H4 (cell line): Measurements from ENCODE around the gene HBG1. TPM values are rescaled to one million over a fixed set of nuclear protein-coding genes. Genes with fewer than 3 reads are reported as not detected.

ENCODE experiments used
- DNase-seq: peaks from one replicate; pipeline ENCODE4 v3.0.0-alpha.2; 2015; ENCODE audit warnings: low spot score
- total RNA-seq: library from RNA; depleted of rRNA; stranded (reverse); fragments of >200 nt; shearing (Covaris generic); gene quantifications from 2 replicates; pipeline ENCODE4 v1.2.3, GENCODE V29; 2014; rRNA removed

The HBG1 gene
- total RNA-seq, 1 experiment from 2014 or later = 2.1 TPM

DNA sequence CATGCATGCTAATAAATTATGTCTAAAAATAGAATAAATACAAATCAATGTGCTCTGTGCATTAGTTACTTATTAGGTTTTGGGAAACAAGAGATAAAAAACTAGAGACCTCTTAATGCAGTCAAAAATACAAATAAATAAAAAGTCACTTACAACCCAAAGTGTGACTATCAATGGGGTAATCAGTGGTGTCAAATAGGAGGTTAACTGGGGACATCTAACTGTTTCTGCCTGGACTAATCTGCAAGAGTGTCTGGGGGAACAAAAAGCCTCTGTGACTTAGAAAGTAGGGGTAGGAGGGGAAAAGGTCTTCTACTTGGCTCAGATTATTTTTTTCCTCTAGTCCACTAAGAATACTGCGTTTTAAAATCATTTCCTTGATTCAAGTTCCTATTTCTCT is 22.0 kb downstream of the HBG1 start:
- DNase-seq = no peak

DNA sequence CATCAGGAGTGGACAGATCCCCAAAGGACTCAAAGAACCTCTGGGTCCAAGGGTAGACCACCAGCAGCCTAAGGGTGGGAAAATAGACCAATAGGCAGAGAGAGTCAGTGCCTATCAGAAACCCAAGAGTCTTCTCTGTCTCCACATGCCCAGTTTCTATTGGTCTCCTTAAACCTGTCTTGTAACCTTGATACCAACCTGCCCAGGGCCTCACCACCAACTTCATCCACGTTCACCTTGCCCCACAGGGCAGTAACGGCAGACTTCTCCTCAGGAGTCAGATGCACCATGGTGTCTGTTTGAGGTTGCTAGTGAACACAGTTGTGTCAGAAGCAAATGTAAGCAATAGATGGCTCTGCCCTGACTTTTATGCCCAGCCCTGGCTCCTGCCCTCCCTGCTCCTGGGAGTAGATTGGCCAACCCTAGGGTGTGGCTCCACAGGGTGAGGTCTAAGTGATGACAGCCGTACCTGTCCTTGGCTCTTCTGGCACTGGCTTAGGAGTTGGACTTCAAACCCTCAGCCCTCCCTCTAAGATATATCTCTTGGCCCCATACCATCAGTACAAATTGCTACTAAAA is 22.8 kb downstream of the HBG1 start, which contains the start of gene HBB:
TSS of gene HBB (minus strand) at position 340 of the 579 bp plus-strand sequence. CDS start at position 290, 50 bp downstream.
- DNase-seq = no peak

DNA sequence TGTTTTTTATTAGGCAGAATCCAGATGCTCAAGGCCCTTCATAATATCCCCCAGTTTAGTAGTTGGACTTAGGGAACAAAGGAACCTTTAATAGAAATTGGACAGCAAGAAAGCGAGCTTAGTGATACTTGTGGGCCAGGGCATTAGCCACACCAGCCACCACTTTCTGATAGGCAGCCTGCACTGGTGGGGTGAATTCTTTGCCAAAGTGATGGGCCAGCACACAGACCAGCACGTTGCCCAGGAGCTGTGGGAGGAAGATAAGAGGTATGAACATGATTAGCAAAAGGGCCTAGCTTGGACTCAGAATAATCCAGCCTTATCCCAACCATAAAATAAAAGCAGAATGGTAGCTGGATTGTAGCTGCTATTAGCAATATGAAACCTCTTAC is 24.2 kb downstream of the HBG1 start:
- no peak for DNase-seq

DNA sequence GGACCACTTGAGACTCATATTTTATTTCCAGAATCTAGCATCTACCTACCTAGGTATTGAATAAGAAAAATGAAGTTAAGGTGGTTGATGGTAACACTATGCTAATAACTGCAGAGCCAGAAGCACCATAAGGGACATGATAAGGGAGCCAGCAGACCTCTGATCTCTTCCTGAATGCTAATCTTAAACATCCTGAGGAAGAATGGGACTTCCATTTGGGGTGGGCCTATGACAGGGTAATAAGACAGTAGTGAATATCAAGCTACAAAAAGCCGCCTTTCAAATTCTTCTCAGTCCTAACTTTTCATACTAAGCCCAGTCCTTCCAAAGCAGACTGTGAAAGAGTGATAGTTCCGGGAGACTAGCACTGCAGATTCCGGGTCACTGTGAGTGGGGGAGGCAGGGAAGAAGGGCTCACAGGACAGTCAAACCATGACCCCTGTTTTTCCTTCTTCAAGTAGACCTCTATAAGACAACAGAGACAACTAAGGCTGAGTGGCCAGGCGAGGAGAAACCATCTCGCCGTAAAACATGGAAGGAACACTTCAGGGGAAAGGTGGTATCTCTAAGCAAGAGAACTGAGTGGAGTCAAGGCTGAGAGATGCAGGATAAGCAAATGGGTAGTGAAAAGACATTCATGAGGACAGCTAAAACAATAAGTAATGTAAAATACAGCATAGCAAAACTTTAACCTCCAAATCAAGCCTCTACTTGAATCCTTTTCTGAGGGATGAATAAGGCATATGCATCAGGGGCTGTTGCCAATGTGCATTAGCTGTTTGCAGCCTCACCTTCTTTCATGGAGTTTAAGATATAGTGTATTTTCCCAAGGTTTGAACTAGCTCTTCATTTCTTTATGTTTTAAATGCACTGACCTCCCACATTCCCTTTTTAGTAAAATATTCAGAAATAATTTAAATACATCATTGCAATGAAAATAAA is 24.8 kb downstream of the HBG1 start:
- no peak for DNase-seq

DNA sequence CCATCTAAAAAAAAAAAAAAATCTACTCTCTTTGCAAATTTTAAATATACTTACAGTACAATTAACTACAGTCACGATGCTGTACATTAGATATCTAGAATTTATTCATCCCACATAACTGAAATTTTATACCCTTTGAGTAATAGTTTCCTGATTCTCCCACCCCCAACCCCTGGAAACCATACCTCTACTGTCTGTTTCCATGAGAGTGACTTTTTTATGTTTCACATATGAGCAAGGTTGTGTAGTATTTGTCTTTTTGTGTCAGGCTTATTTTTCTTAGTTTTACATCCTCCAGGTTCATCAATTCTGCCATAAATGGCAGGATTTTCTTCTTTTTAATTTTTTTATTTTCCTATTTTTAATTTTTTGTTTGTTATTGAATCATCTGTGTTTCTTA is 26.0 kb downstream of the HBG1 start:
- DNase-seq = no peak

DNA sequence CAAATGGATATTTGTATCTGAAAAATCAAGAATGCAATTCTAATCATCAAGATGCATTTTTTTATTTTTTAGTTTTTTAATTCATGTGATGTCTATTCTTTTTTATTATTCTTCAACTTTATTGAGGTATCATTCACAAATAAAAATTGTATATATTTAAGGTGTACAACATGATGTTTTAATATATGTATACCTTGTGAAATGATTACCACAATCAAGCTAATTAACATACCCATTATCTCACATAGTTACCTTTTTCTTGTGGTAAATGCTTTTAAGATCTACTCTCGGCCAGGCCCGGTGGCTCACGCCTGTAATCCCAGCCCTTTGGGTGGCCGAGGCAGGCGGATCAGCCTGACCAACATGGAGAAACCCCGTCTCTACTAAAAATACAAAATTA is 26.5 kb downstream of the HBG1 start:
- no peak for DNase-seq

DNA sequence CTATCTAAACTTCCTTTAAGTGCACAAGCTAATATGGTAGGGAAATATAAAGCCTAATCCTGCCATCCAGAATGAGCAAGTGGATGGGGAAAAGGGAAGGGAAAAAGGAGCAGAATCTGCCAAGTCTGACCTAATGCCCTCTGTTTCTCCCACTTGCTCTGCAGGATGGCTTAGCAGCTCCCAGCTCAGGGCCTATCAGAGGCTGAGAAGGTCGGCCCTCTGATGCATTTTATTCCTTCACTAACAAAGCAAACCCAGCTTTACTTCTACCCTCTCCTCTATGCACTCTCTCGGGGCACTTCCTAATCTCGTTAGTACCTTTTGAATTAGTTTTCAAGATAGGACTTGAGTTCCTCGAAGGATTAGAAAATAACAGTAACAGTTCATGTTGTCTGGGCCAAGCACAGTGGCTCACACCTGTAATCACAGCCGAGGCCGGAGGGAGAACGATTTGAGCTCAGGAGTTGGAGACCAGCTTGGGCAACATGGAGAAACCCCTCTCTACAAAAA is 39.2 kb downstream of the HBG1 start:
- DNase-seq = no peak

DNA sequence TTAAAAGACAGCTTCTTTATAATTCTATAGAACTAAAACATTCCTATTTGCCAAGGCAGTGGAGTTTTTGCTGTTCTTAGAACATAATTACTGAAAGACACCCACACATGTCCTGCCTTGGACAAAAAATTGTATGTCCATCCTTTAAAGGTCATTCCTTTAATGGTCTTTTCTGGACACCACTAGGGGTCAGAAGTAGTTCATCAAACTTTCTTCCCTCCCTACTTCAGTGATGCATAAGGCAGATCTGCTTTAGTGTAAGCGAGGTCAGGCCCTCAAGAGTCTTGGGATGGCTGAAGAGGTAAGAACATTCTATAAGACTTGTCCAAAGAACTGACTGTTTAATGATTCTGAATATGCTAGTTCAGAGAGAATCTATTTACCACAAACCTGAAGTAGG is 44.9 kb downstream of the HBG1 start:
- peak; percentile 61 for DNase-seq

DNA sequence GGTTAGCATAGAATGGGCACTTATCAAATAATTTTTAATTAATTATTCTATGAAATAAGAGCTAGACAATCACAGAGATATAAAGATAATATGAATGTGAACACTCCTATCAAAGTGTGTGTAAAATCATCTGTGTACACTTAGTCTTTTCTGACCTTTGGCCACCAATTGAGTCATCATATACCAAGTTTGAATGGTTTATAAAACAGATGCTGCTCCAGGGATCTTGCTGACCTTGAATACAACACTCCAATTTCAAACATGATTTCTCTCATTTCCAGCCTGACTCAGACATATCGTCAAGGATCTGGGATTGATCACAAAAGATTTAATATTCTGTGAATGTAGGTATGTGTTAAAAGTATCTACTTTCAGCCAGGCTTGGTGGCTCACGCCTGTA is 46.3 kb downstream of the HBG1 start:
- no peak for DNase-seq

DNA sequence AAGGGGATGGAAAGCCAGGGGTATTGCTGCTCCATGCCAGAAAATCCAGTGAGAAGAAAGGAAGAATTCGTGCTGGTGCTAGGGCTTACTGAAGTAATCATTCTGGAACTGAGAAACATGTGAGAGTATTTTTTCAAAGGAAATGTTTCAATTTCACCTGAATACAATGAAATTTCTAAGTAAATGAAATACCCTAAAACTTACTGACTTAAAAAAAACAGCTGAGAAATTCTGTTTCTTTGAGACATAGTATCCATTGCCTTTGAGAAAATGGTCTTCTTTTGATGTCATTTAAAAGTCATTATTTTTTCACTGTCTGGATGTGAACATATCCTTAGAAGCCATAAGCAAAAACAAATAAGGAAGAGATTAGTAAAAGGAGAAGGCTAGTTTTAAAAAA is 49.1 kb downstream of the HBG1 start, which contains the start of gene OR51V1:
TSS of gene OR51V1 (minus strand) at position 101 of the 400 bp plus-strand sequence. CDS start at position 101, 0 bp downstream.
- DNase-seq = no peak

DNA sequence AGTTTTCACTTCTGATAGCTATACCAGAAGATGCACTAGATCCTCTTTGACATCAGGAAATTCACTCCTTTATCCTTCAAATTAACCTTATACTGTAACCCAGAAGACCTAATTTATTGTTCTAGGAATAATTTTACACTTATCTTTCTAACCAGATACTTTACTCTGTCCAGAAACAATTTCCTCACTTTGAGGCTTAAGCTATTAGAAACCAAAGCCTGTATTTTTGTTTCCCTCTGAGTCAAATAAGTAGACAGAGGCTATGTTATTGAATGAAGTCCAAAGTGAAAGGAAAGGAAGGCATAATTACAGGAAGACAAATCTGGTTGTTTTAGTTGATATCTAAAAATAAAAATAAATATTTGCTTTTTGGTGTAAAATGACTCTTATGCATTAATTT is 51.4 kb downstream of the HBG1 start:
- DNase-seq = no peak

Other genes starting within 250 kb of the HBG1 start
- not detected in 2 replicates for gene OR52J3, start 203.3 kb downstream of the HBG1 start, total RNA-seq
- gene OR52E2, start 190.2 kb downstream of the HBG1 start, total RNA-seq = 0.23 and 1.8 TPM in 2 replicates
- gene OR52E1, start 180.3 kb downstream of the HBG1 start, total RNA-seq = not detected in 2 replicates
- gene OR52A5, start 111.5 kb downstream of the HBG1 start, total RNA-seq = not detected in 2 replicates
- gene OR52A1, start 95.1 kb downstream of the HBG1 start, total RNA-seq = not detected in 2 replicates
- gene OR51V1, start 49.2 kb downstream of the HBG1 start, total RNA-seq = not detected in 2 replicates
- not detected in 2 replicates for gene HBB, start 22.8 kb downstream of the HBG1 start, total RNA-seq
- not detected in 2 replicates for gene HBD, start 15.4 kb downstream of the HBG1 start, total RNA-seq
- 0.23 and 2.6 TPM in 2 replicates for gene HBG2, start 4.9 kb upstream of the HBG1 start, total RNA-seq
- gene HBE1, start 20.1 kb upstream of the HBG1 start, total RNA-seq = 28.6 and 32.7 TPM in 2 replicates
- 1.1 and 6.9 TPM in 2 replicates for gene OR51B4, start 52.1 kb upstream of the HBG1 start, total RNA-seq
- not detected in 2 replicates for gene OR51B2, start 74.4 kb upstream of the HBG1 start, total RNA-seq
- 28.2 and 31.4 TPM in 2 replicates for gene OR51B5, start 93.7 kb upstream of the HBG1 start, total RNA-seq
- gene OR51B6, start 101.7 kb upstream of the HBG1 start, total RNA-seq = not detected in 2 replicates
- gene OR51M1, start 134.0 kb upstream of the HBG1 start, total RNA-seq = not detected in 2 replicates
- gene OR51Q1, start 172.3 kb upstream of the HBG1 start, total RNA-seq = not detected in 2 replicates
- gene OR51I1, start 191.7 kb upstream of the HBG1 start, total RNA-seq = 0.45 TPM in 1 of 2 replicates, not detected in the other
- not detected in 2 replicates for gene OR51I2, start 199.5 kb upstream of the HBG1 start, total RNA-seq
- gene OR52D1, start 238.8 kb upstream of the HBG1 start, total RNA-seq = not detected in 2 replicates